Neural cell (in vitro differentiated cells): ENCODE results near the gene NPHP4.

Experiments used
- EP300 ChIP-seq: fragments of 450-650 bp; conservative IDR thresholded peaks from 2 replicates; pipeline ENCODE4 v1.6.1; 2014; ENCODE audit warnings: antibody characterized with exemption, mild to moderate bottlenecking, moderate library complexity; ENCODE audit not compliant: poor library complexity, severe bottlenecking
- EZH2 ChIP-seq: fragments of 200-600, 300-800 bp; shearing (Covaris generic), sonication (generic); IDR thresholded peaks from 2 replicates; pipeline ENCODE4 v1.6.1; 2014; ENCODE audit warnings: antibody characterized with exemption, low read length, borderline replicate concordance, mild to moderate bottlenecking; ENCODE audit not compliant: insufficient read depth, poor library complexity, severe bottlenecking
- MXI1 ChIP-seq: fragments of 450-650 bp; conservative IDR thresholded peaks from 2 replicates; pipeline ENCODE4 v1.6.1; 2014; ENCODE audit warnings: antibody characterized with exemption, mild to moderate bottlenecking; ENCODE audit not compliant: poor library complexity, severe bottlenecking
- RAD21 ChIP-seq: fragments of 450-650 bp; conservative IDR thresholded peaks from 2 replicates; pipeline ENCODE4 v1.6.1; 2014; ENCODE audit warnings: antibody characterized with exemption, mild to moderate bottlenecking, moderate library complexity
- SMC3 ChIP-seq: fragments of 450-650 bp; conservative IDR thresholded peaks from 2 replicates; pipeline ENCODE4 v1.6.1; 2014; ENCODE audit warnings: antibody characterized with exemption, mild to moderate bottlenecking, moderate library complexity; ENCODE audit not compliant: poor library complexity
- TAF1 ChIP-seq: IDR thresholded peaks from 2 replicates; pipeline ENCODE4 v1.6.1; 2012; ENCODE audit warnings: low read depth
- TF ChIP-seq, protein P1 (sequence below): fragments of 450-650 bp; IDR thresholded peaks from 2 replicates; pipeline ENCODE4 v1.5.1; 2014; ENCODE audit warnings: antibody characterized with exemption, mild to moderate bottlenecking, moderate library complexity; ENCODE audit not compliant: poor library complexity, severe bottlenecking
- TF ChIP-seq, protein P2 (sequence below): IDR thresholded peaks from 2 replicates; pipeline ENCODE4 v1.6.1; 2012; ENCODE audit warnings: borderline replicate concordance

DNA sequence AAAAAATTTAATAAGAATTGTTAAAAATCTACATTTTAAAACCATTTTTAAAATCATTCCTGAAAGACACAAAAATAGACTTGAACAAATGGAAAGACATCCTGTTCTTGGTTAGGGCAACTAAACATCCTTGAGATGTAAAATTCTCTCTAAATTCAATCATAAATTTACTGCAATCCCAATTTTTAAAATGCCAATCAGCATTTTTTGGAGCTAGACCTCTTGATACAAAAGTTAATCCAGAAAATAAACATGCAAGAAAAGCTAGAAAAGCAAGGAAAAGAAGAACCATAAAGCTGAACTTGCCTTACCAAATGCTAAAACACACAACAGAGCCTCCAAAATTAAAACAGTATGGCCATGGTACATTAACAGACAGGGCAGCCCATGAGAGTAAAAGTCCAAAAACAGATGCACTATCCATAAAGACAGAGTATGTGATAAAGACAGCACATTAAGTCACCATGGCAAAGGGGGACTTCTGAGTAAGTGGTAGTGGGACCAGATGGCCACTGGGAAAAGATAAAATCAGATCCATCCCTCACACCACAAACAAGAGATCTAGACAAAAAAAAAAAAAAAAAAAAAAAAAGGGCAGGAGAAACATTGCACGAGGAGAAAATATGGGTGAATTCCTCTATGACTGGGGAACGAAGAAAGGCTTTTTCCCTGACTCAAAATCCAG, 51.4 kb downstream of the NPHP4 start:
- TF ChIP-seq, protein P1, sequence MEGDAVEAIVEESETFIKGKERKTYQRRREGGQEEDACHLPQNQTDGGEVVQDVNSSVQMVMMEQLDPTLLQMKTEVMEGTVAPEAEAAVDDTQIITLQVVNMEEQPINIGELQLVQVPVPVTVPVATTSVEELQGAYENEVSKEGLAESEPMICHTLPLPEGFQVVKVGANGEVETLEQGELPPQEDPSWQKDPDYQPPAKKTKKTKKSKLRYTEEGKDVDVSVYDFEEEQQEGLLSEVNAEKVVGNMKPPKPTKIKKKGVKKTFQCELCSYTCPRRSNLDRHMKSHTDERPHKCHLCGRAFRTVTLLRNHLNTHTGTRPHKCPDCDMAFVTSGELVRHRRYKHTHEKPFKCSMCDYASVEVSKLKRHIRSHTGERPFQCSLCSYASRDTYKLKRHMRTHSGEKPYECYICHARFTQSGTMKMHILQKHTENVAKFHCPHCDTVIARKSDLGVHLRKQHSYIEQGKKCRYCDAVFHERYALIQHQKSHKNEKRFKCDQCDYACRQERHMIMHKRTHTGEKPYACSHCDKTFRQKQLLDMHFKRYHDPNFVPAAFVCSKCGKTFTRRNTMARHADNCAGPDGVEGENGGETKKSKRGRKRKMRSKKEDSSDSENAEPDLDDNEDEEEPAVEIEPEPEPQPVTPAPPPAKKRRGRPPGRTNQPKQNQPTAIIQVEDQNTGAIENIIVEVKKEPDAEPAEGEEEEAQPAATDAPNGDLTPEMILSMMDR, result no peak
- TF ChIP-seq SMC3 (no peak), EP300 (no peak), RAD21 (no peak), EZH2 (no peak), TAF1 (no peak), MXI1 (no peak)
- TF ChIP-seq, protein P2, sequence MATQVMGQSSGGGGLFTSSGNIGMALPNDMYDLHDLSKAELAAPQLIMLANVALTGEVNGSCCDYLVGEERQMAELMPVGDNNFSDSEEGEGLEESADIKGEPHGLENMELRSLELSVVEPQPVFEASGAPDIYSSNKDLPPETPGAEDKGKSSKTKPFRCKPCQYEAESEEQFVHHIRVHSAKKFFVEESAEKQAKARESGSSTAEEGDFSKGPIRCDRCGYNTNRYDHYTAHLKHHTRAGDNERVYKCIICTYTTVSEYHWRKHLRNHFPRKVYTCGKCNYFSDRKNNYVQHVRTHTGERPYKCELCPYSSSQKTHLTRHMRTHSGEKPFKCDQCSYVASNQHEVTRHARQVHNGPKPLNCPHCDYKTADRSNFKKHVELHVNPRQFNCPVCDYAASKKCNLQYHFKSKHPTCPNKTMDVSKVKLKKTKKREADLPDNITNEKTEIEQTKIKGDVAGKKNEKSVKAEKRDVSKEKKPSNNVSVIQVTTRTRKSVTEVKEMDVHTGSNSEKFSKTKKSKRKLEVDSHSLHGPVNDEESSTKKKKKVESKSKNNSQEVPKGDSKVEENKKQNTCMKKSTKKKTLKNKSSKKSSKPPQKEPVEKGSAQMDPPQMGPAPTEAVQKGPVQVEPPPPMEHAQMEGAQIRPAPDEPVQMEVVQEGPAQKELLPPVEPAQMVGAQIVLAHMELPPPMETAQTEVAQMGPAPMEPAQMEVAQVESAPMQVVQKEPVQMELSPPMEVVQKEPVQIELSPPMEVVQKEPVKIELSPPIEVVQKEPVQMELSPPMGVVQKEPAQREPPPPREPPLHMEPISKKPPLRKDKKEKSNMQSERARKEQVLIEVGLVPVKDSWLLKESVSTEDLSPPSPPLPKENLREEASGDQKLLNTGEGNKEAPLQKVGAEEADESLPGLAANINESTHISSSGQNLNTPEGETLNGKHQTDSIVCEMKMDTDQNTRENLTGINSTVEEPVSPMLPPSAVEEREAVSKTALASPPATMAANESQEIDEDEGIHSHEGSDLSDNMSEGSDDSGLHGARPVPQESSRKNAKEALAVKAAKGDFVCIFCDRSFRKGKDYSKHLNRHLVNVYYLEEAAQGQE, result no peak
